ENCODE results near the gene KLHDC10.

- no peak for TF ChIP-seq CTCF (IDR thresholded peaks at IDR 0.05; ENCODE audit: poor library complexity)
- TF ChIP-seq EZH2 (IDR thresholded peaks at IDR 0.05; ENCODE audit: borderline replicate concordance): no peak
- no peak for TF ChIP-seq EZH2phosphoT487 (IDR thresholded peaks at IDR 0.05; ENCODE audit: low read depth, severe bottlenecking, unreplicated experiment)
Observed at GRCh38 chr7:130065500-130066152, 4.7 kb upstream of the KLHDC10 start.
